Pons (tissue), 1 donor: ENCODE data around the gene PSMG2.
A peak's percentile ranks its signal among the peaks of the same experiment; 100 is the strongest.

ENCODE experiments used
- DNase-seq: peaks from one replicate; pipeline ENCODE4 v3.0.0-alpha.2; 2016; ENCODE audit warnings: low spot score

PSMG2 gene, protein sequence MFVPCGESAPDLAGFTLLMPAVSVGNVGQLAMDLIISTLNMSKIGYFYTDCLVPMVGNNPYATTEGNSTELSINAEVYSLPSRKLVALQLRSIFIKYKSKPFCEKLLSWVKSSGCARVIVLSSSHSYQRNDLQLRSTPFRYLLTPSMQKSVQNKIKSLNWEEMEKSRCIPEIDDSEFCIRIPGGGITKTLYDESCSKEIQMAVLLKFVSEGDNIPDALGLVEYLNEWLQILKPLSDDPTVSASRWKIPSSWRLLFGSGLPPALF

DNA sequence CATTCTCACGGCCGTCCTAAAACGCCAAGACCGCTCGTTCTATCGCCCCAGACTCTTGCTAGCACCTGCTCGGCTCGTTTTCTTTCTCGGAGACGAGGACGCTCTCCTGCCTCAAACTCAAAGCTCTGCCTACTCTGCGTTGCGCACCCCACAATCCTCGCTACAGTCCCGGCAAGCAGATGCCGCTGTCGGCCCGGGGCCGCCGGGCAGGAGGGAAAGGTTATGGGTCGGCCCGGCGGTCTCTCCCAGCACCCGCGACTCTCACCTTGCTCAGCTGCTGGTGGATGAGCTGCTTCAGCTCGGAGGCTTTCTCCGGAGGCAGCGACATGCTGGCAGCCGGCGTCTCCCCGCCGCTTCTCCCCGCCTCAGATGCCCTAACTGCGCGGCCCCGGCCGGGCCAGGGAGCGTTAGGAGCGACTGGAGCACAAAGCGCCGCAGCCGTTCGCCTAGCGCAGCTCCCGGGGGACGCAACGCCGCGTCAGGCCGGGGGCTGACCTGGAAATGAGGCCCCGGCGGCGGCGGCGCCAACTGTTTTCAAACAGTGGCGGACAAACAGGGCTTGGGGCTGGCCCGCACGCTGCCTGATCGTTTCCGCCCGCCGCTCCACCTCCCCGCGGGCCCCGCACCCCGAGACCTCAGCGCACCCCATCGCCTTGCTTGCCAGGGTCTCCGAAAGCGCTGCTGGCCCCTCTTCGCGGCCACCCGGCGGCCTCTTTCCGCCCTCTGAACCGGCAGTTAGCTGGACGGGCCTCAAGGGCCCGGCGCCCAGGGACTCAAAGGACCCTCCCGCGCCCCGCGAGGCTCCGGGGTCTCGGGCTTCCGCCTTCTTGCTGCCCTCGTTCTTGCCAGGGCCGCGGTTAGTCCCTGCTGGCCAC is at the start of gene PSMG2, which contains the start of gene CEP76:
PSMG2 (plus strand) TSS at position 822 of the 875 bp plus-strand sequence. CDS start 66 bp downstream, outside the sequence.
CEP76 (minus strand) TSS at position 503 of the 875 bp plus-strand sequence; CDS start at position 328, 175 bp downstream.
- peak; percentile 79 for DNase-seq

DNA sequence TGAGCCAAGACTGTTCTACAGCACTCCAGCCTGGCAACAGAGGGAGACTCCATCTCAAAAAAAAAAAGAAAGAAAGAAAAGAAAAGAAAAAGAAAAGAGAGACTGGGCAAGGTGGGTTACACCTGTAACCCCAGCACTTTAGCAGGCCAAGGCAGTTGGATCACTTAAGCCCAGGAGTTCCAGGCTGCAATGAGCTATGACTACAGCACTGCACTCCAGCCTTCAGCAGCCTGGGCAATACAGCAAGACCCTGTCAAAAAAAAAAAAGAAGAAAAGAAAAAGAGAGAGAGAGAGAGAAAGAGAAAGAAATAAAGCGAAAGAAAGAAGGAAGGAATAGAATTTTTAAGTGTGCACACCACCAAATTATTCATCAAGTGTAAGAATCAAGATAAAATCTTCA is 47.9 kb upstream of the PSMG2 start:
- DNase-seq, result no peak

DNA sequence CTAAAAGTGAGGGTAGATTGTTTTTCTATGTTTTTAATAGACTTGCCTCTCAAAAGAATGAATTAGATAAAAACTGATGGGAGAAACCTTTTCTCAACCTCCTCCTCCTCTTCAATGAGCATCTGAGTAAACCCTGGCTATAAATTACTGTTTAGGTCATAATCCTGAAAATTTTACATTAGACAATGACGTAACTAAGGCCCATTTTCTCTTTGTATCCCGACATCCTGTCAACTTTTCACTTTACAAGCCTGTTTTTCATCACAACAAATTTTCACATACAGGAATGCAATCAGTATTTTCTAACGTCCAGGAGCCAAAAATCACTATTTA is 46.3 kb upstream of the PSMG2 start:
- peak; percentile 33 for DNase-seq

DNA sequence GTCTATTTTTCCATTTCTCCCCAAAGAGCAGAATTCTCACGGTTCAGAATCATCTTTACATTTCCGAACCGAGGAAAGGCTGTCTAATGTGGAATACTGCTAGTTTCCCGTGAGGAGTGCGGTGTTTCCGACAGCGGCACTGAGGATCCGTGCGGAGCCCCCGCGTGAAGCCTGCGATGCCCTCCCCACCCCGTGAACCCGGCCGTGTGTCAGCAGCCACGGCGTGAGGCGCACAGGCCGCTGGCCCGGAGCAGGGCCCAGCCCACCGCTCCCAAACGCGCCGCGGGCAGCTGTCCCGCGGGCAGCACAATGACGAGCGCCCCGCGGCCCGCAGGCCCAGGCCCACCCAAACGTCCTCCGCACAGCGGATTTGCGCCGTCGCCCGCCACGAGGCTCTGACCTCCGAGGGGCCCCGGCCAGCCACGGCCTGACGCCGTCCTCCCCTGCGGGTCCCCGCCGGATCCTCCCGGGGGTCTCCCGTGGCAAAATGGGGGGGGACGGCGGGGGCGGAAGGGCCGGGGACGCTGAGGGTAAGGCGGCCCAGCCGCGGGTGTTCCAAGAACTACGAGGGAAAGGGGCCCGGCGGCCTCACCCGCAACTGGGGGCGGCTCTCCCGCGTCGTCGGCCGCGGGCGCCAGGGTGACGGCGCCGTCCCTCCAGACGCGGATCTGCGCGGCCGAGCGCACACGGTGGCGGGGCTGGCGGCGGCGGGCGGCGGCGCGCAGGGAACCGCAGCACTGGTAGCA is 45.7 kb upstream of the PSMG2 start:
- DNase-seq, result peak; percentile 20

DNA sequence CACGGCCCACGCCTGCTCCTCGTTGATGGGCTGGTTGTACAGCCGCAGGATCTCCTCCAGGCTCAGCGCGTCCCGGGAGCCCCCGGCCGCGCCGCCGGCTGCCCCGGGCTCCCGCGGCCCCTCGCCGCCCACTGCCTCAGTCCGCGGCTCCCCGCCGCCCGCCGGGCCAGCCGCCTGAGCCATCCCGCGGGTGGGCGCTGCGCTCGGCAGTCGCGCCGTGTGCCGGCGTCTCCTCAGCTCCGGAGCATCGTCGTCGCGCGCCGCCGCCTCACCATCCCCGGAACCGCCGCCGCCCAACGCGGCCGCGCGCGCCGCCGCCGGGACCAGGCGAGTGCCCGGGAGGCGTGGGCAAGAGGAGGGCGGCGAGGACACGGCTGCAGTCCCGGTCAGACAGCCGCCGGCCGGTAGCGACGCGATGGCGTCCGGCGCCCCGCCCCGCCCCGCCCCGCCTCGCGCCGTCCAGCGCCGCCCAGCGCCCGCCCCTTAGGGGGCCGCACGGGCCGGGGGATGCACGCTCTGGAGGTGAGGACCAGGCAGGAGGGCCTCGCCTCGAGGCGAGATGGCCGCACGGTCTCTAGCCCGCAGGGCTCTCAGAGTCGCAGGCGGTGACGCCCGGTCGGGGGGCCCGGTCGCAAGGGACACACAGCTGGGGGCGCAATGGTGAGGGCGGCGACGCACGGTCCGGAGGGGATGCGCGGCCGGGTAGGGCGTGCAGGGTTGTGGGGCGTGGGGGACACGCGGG is 45.0 kb upstream of the PSMG2 start, which contains the start of gene SPIRE1:
SPIRE1 (minus strand) TSS at position 424 of the 742 bp plus-strand sequence; CDS start at position 183, 241 bp downstream.
- peak; percentile 52 for DNase-seq

DNA sequence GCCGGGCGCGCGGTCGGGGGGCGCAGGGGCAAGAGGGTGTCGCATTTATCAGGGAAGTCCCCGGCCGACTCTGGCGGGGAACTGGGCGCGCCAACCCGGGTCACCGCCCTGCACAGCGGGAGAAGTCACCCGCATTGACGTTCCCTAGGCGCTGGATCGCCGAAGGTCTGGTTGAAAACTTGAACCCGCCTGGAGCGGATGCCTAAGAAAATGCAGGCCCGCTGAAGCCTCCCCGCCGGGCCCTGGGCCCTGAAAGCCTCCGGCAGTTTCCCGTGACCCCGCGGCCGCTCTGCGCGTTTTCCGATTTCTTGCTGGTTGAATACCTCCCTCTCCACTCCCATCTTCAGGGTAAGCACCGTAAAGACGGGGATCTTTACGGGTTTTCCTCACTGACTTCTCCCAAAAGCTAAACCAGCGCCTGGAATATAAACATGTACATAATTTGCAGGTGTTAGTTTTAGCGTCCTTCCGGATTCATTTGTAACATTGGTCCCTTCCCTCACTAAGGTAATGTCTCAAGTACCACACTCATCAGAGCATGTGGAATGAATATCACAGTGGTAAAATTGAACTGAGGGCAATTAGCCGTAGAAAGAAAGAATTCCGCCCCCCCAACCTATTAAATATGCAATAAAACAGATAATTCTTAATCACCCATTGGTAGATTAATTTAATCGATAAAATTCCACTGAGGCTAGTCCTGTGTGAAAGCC is 44.3 kb upstream of the PSMG2 start:
- DNase-seq, result peak; percentile 42

DNA sequence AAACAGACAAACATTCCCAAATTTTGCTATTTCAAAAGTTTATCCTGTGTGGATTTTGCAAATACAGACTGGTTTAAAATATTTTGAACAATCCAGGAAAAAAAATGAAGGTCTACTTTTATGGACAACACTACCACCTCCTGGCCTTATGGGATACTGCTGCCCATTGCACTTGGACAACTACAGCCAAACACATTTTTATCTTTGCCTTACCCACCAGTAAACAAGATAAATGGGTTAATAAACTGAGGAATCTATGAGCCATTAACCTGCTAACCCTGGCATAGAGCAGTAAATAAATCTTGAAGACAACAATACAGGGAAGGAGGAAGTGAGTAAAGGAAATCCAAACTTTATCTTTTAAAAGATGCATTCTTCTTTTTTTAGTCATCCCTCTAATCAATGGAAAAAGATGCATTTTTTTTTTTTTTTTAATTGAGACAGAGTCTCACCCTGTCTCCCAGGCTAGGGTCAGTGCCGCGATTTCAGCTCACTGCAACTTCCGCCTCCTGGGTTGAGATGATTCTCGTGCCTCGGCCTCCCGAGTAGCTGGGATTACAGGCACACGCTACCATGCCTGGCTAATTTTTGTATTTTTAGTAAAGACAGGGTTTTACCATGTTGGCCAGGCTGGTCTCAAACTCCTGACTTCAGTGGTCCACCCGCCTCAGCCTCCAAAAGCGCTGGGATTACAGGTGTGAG is 42.8 kb upstream of the PSMG2 start:
- peak; percentile 81 for DNase-seq

DNA sequence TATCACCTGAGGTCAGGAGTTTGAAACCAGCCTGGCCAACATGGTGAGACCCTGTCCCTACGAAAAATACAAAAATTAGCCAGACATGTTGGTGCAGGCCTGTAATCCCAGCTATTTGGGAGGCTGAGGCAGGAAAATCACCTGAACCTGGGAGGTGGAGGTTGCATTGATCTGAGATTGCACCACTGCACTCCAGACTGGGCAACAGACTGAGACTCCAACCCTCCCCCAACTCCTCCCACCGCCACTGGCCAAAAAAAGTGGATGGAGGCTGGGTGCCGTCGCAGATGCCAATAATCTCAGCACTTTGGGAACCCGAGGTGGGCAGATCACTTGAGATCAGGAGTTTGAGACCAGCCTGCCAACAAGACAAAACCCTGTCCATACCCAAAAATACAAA is 34.8 kb upstream of the PSMG2 start:
- no peak for DNase-seq

DNA sequence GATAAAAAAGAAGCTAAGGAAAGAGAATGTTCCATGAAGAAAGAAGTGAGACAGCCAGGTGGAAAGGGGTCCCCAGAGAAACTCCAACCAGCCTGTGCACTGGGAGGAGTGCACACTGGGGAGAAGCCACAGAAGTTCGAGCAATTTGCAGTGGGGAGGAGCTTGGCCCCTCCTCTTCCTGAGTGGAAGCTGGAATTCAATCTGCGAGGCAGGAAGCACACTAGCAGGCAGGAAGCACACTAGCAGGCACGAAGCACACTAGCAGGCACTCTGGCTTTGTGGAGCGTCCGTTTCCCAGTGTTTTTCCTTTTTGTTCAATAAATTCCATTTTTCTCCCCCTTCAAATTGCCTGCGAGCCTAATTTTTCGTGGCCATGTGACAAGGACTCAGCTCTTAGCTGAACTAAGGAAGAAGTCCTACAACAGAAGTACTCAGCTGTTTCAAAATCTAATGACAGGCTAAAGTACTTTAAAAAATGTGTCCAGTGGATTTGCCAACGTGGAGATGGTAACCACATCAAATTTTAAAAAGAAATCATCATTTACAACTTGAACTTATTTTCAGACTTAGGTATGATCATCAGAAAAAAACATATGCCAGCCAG is 23.6 kb upstream of the PSMG2 start:
- peak; percentile 46 for DNase-seq

DNA sequence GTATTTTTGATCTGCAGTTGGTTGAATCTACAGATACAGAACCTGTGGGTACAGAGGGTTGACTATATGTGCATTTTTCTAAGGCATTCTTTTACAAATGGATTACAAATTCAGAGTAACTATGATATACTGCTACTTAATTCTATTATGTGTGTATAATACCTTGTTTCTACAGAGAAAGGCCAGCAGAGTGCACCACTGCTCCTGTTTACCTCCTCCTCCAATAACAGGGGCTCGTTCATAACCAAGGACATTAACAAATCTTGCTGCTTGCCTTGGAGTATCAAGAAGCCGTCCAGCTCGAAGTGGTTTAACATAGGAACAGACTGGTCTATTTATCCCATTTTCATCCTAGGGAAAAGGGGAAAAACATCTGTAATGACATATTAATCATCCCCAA is 16.7 kb upstream of the PSMG2 start:
- DNase-seq, result no peak

DNA sequence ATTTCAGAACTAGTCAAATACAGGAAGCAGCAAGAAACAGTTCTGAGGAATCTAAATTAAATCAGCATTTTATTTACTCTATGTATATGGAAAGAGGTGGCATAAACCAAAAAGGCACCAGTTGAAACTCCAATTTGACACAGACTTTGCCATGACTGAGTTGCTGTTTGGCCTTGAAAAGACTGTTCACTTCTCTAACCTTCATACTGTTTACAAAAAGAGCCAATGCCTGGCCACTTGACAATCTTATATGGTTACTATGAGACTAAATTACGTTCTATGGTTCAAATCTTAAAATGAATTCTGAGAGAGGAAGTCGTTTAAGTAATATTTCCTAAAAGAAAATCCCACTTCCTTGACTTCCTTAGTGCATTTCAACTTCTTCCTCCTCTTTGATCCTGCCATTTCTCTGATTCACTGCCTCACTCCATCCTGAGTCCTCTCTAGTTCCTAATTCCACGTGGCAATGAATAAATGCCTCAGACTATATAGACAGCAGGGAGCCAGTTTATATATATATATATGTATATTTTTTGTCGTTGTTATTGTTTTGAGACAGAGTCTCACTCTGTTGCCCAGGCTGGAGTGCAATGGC is 13.5 kb upstream of the PSMG2 start:
- DNase-seq, result no peak

DNA sequence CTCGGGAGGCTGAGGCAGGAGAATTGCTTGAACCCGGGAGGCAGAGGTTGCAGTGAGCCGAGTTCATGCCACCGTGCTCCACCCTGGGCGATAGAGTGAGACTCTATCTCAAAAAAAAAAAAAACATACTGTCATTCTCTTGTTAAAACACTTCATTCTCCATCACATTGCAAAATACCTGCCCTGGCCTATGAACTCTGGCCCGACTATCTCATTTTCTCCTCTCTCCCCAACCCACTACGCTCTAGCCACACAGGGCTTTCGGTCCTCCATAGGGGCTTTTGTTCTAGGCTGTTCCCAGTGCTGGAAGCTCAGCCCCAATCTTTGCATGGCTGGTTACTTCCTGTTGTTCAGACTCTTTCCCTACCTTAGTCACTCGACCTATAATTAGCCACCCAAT is 10.6 kb upstream of the PSMG2 start:
- no peak for DNase-seq

DNA sequence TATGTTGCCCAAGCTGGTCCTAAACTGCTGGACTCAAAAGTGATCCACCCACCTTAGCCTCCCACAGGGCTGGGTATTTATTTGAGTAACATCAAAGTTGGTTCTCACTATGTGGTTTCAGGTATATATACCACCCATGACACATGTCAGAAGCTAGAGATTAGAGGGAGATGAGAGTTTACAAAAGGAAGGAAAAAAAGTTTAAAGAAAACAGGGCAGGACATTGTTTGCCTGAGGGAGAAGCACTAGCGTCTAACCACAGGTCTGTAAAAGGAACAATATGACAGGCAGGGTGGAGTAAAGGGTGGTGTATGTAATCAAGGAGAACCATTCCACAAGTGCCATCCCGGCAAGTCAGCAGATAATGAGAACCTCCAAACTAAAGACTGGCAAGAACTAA is 8.8 kb upstream of the PSMG2 start:
- no peak for DNase-seq

DNA sequence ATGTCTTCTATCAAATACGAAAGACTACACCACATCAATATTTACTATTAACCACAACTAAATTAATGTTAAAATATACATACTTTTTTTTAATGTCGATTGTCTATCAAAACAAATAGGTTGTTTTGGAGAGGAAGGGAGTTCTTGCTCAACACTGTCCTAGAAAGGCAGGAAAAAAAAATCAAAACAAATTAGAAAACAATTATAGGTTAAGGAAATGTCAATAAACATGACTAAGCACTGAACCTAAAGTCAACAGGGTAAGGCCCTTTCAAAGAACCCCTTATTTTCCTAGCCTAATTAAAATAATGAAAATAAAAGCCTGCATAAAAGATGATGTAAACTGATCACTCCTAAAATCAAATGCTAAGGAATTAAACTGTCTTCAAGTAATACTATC is 3.1 kb upstream of the PSMG2 start:
- DNase-seq, result no peak

DNA sequence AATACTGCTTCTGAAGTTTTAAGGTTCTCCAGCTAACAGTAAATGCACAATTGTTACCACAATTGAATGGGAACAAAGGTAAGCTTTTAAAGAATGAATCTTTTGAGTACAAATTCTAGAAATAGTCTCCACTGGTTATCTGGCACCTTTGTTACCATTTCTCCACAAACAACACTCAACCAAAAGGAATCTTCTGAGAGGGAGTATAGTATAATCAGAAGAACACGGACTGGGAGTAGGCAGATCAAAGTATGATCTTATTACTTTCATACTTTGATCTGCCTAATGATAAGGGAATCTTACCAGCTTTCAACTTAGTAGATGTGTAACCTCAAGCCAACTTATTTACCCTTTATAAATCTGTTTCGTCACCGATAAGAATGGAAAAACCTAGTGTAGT is 1.7 kb upstream of the PSMG2 start:
- DNase-seq, result no peak

DNA sequence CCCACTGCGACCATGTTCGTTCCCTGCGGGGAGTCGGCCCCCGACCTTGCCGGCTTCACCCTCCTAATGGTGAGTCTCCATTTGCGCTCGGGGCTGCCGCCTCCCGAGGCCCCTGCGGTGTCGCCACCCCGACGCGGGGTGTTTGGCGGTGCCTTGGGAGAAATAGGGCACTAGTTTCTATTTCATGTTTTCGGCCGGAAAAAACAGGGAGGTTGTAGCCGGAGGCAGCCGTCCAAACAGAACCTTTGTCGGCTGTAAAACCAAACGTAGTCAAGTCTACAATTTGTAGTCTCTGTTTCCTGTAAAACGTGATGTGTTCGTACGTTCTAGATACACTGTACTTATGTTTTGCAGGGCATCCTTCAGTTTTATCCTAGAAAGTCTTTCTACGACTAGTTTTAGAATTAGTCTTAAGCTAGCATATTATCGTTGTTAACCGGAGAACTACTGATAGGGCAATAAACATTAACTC is 290 bp downstream of the PSMG2 start:
- DNase-seq, result no peak

DNA sequence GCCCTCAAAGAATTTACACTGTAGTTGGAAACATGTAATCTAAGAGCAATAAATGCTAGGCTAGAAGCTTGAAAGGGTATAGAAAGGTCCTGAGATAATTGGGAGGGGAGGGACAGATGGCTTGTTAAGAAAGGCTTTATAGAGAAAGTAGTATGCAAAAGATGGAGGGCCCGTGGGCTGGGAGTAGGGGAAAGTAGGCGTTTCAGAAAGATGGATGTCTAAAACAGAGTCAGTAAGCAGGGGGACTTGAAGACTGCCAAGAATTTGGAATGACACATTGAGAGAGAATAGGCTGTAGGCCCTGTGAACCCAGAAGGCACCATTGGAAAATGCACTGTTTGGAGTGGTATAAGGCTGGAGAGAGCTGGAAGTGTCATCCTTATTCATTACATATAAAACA is 822 bp downstream of the PSMG2 start:
- DNase-seq, result no peak

DNA sequence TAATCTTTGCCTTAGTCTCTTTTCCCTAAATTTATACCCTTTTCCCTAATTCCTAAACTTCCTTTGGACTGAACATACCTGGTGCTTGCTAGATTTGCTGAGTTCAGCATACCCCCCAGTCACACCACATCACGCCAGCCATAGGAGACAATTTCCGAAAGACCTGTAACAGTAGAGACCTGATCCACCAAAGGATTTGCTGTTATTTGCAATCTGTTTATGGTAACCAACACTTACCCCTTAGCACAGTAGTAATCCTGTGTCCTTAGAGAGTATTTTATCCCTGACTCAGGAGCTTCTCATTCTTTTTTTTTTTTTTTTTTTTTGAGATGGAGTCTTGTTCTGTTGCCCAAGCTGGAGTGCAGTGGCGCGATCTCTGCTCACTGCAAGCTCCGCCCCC is 8.6 kb downstream of the PSMG2 start:
- no peak for DNase-seq

DNA sequence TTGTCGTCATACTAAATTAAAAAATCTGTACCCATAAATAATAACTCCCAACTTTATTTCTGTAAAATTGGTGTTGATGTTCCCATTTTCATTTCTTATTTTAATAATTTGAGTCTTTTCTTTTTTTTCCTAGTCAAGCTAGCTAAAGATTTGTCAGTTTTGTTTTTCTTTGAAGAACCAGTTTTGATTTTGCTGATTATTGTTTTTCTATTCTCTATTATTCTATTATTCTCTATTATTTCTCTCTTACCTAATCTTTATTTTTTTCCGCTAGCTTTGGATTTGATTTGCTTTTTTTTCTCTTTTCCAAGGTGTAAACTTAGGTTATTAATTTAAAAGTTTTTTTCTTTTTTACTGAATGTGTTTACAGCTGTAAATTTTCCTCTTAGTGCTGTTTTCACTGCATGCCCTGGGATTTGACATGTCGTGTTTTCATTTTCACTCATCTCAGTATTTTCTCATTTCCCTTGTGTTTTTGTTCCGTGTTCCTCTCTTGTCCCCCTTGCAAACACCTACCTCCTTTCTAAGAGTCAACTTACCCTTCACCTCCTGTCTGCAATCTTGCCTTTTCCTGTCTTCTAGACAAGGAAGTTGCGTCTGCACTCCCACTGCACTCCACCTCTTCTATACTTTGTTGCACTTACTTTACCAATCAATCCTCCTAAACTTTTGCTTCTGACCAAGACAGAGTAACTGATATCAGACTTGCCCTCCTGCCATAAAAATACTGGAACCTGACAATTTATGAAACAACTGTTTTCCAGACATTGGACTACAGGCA is 18.8 kb downstream of the PSMG2 start:
- no peak for DNase-seq
